Coronary artery (tissue), 2 donors: ENCODE data around the gene SPACA4.

Experiments used
- DNase-seq: peaks from one replicate; pipeline ENCODE4 v3.0.0-alpha.2; 2017; ENCODE audit warnings: low spot score
- H3K27ac ChIP-seq, 2 donors: fragments of 200-600 bp; sonication (generic); one replicate each; pipeline ENCODE4 v1.5.1; 2016 to 2019
- H3K4me3 ChIP-seq: fragments of 200-600 bp; sonication (generic); 2 replicates; pipeline ENCODE4 v1.5.1; 2016; ENCODE audit warnings: mild to moderate bottlenecking, moderate library complexity
- CTCF ChIP-seq: fragments of 200-600 bp; sonication (generic); IDR thresholded peaks from one replicate; pipeline ENCODE4 v1.5.1; 2019; ENCODE audit warnings: antibody characterized with exemption

The SPACA4 gene

DNA sequence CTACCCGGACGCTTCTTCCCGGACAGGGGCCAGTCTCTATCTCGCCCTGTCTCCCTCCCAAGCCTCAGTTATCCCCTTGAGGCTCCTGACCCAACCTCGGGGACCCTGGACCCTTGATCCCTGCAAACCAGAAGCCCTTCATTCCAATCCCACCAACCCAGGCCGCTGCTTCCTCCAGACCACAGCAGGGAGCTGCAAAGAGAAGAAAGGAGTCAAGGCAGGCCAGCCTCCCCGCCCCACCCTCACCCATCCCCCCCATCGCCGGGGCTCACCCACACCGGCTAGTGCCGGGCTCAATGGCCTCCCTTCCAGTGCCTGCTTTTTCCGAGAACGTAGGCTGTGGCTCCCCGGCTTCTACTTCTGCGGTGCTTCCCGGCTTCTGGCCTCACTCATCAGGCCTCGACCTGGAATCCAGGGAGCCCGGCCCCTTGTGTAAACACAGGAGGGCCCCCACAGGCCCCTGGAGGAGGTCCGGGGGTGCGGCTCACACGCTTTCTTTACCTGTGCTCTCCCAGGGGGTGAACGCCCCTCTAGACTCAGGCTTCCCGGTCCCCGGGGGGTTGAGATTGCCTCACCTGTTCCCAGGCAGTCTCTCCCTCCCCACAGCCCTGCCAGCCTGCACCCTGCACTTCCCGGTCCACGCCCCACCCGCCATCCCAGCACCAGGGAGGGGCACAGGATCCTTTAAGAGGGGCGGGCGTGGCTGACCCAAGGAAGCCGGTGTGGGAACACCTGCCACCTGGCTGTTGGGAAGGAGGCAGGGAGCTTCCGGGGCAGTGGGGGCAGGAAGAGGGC is 8.1 kb downstream of the SPACA4 start, which contains the start of gene FAM83E:
Gene FAM83E, minus strand, starts transcription at position 641 of the 795 bp plus-strand sequence. CDS start 1,704 bp downstream, outside the sequence.
- DNase-seq = no peak
- no peak for TF ChIP-seq CTCF
- Histone ChIP-seq H3K27ac (no peak within 1 kb of the TSS), H3K4me3 (no peak within 1 kb of the TSS)

GRCh38 chr19:48615231-48616040 is 8.9 kb downstream of the SPACA4 start:
- no peak for TF ChIP-seq CTCF
- no peak for DNase-seq
- Histone ChIP-seq H3K27ac (no peak overlapping the region), H3K4me3 (no peak overlapping the region)

DNA sequence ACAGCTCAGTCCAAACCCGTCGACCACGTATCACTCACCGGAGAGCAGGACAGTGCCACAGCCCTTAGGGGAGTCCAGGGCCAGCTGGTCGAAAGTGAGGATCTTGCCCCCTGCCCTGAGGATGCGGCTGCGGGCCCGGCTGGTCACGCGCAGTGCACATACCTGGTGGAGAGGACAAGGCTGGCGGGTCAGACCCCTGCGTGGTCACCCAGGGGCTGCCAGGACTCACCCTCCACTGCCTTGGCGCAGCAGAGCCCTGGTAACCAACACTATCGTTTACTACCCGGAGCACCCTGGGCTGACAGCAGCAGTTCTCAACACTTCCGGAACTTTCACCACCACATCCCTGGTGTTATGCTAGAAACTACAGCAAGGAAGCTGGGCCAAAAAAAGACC is 9.5 kb downstream of the SPACA4 start:
- no peak for TF ChIP-seq CTCF
- no peak for DNase-seq
- Histone ChIP-seq H3K4me3 (no peak overlapping the region), H3K27ac (no peak overlapping the region)

GRCh38 chr19:48616491-48617056 is 10.0 kb downstream of the SPACA4 start:
- no peak for TF ChIP-seq CTCF
- Histone ChIP-seq H3K4me3 (no peak overlapping the region), H3K27ac (no peak overlapping the region)
- DNase-seq = no peak

DNA sequence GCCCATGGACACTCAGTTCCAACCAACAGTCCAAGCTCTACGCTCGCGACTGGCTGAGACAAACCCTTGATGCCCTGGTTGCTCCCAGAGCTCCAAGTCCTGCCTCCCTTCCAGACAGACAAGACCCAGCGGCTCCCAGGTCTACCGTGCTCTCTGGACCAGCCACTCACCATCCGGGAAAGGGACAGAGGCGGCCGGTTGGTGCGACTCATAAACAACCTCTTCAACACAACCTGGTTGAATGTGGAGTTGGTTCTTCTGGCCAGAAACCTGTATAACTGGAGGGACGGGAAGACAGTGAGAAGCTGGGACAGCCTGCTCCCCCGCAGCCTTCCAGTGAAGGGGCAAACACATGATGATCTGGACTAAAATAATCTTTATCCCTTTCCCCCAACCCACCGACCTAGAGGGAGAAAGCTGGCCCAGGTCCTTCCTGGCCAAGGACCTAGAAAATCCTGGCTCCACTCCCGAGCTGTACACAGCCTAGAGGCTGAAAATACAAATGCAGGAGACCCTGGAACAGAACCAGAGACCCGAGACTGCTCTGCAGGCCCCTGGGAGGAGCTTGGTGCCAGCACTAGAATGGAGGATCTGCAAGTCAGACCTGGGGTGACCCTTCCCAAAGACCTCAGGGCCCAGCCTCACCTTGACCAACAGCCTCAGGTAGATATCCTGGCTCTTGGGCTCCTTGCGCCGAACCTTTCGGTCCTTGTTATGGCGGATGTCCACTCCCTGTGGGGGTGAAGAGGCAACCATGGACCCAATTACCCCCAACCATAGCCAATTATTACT is 10.8 kb downstream of the SPACA4 start:
- peak overlapping the region; percentile 92 for H3K4me3 ChIP-seq
- peak overlapping the region in 1 of 2 donors; percentile 83 for H3K27ac ChIP-seq
- TF ChIP-seq CTCF = no peak
- no peak for DNase-seq

DNA sequence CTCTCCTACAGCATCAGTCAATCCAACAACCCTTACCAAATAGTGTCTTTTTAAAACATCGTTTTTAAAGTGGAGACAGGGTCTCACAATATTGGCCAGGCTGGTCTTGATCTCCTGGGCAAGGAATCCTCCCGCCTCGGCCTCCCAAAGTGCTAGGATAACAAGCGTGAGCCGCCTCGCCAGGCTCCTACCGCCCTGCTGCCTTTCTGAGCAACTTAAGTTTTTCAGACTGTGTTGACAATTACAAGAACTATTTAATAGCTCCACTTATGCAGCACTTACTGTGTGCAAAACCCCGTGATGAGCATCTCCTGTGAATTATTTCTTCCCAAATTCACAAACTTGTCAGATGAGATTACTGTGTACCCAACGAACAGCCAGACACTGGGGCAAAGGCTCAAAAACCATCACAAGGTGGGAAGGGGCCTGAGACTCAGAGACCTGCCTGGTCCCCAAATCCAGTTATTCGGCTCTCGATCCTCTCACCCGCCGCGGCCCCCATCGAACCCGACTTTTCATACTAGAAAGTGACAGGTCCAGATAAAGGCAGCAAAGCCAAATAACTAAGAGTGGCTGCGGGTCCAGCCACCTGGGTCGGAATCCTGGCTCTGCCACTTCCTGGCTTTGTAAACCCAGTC is 11.9 kb downstream of the SPACA4 start:
- DNase-seq = peak; percentile 75
- Histone ChIP-seq H3K27ac (peak overlapping the region; percentile 83 to 95), H3K4me3 (peak overlapping the region; percentile 92)
- TF ChIP-seq CTCF = no peak
